KMS-11 (cell line): ENCODE results near the gene SLBP.
A peak's percentile ranks its signal among the peaks of the same experiment; 100 is the strongest.

Experiments
- H2AFZ ChIP-seq: fragments of 200-600 bp; sonication (generic); 2 replicates; pipeline ENCODE4 v1.6.1; 2016; ENCODE audit warnings: antibody characterized with exemption, mixed run types, low read depth
- H3K27ac ChIP-seq: fragments of 200-600 bp; sonication (generic); 2 replicates; pipeline ENCODE4 v1.6.1; 2016; ENCODE audit warnings: mild to moderate bottlenecking, mixed run types
- H3K27me3 ChIP-seq: fragments of 200-600 bp; sonication (generic); 2 replicates; pipeline ENCODE4 v1.6.1; 2017; ENCODE audit warnings: mild to moderate bottlenecking, low read depth, mixed run types, moderate library complexity; ENCODE audit not compliant: insufficient read depth
- H3K36me3 ChIP-seq: fragments of 200-600 bp; sonication (generic); 2 replicates; pipeline ENCODE4 v1.6.1; 2017; ENCODE audit warnings: mild to moderate bottlenecking, mixed run types; ENCODE audit not compliant: insufficient read depth
- H3K4me1 ChIP-seq: fragments of 200-600 bp; sonication (generic); 2 replicates; pipeline ENCODE4 v1.6.1; 2016; ENCODE audit warnings: mild to moderate bottlenecking, low read depth, mixed run types; ENCODE audit not compliant: poor library complexity, severe bottlenecking
- H3K4me2 ChIP-seq: fragments of 200-600 bp; sonication (generic); 2 replicates; pipeline ENCODE4 v1.7.0; 2016; ENCODE audit warnings: mild to moderate bottlenecking, mixed run types
- H3K4me3 ChIP-seq: fragments of 200-600 bp; sonication (generic); IDR thresholded peaks from 2 replicates; pipeline ENCODE4 v1.6.1; 2017; ENCODE audit warnings: low read depth, low read length, mixed read lengths; ENCODE audit not compliant: insufficient read depth
- H3K79me2 ChIP-seq: fragments of 200-600 bp; sonication (generic); 2 replicates; pipeline ENCODE4 v1.6.1; 2016; ENCODE audit warnings: low read depth, mixed run types; ENCODE audit not compliant: insufficient read depth
- H3K9ac ChIP-seq: fragments of 200-600 bp; sonication (generic); 2 replicates; pipeline ENCODE4 v1.6.1; 2016; ENCODE audit warnings: mild to moderate bottlenecking, mixed run types
- H4K20me1 ChIP-seq: fragments of 200-600 bp; sonication (generic); 2 replicates; pipeline ENCODE4 v1.6.1; 2016; ENCODE audit warnings: mild to moderate bottlenecking, mixed run types; ENCODE audit not compliant: insufficient read depth
- CTCF ChIP-seq: fragments of 200-600 bp; sonication (generic); conservative IDR thresholded peaks from 2 replicates; pipeline ENCODE4 v1.6.1; 2017; ENCODE audit warnings: low read depth, mild to moderate bottlenecking, antibody characterized with exemption, low read length, moderate library complexity, mixed read lengths

SLBP gene

GRCh38 chr4:1721666-1722550, 9.8 kb upstream of the SLBP start:
- Histone ChIP-seq H4K20me1 (no peaks in the 10 kb centered on the region), H3K79me2 (peaks cover 58% of the 10 kb centered on the region), H3K4me1 (peaks cover 25% of the 10 kb centered on the region), H2AFZ (no peak overlapping the region), H3K27ac (peak overlapping the region; percentile 18; the same call in 1 of the 2 replicates), H3K27me3 (no peaks in the 10 kb centered on the region), H3K36me3 (no peaks in the 10 kb centered on the region), H3K4me3 (peak overlapping the region; percentile 58), H3K9ac (peak overlapping the region; percentile 47; the same call in 1 of the 2 replicates), H3K4me2 (peak overlapping the region; percentile 51)
- no peak for TF ChIP-seq CTCF

GRCh38 chr4:1721003-1721665, 9.0 kb upstream of the SLBP start, which contains the start of the genes TACC3 and TMEM129:
TSS of gene TACC3 (plus strand) at chr4:1721521. CDS start at chr4:1723422, 1,901 bp downstream.
TSS of gene TMEM129 (minus strand) at chr4:1721323. CDS start at chr4:1720837, 486 bp downstream.
- no peaks in the 10 kb centered on the region for H3K27me3 ChIP-seq
- peaks cover 51% of the 10 kb centered on the region for H3K79me2 ChIP-seq
- H3K4me1 ChIP-seq = peaks cover 21% of the 10 kb centered on the region
- H3K4me3 ChIP-seq = peak within 1 kb of the TSS; percentile 58
- H4K20me1 ChIP-seq = no peaks in the 10 kb centered on the region
- TF ChIP-seq CTCF = no peak
- peak within 1 kb of the TSS; percentile 10; the same call in 1 of the 2 replicates for H2AFZ ChIP-seq
- peak within 1 kb of the TSS; percentile 63 for H3K9ac ChIP-seq
- H3K27ac ChIP-seq = peak within 1 kb of the TSS; percentile 54
- H3K4me2 ChIP-seq = peak within 1 kb of the TSS; percentile 68
- H3K36me3 ChIP-seq = no peaks in the 10 kb centered on the region

- Histone ChIP-seq H3K79me2 (peaks cover 49% of the 10 kb centered on the region), H3K36me3 (no peaks in the 10 kb centered on the region)
These were observed 8.3 kb upstream of the SLBP start for GRCh38 chr4:1720163-1720983.

More at GRCh38 chr4:1720163-1720983, 8.3 kb upstream of the SLBP start:
- Histone ChIP-seq H3K27me3 (no peaks in the 10 kb centered on the region), H4K20me1 (no peaks in the 10 kb centered on the region), H3K27ac (peak overlapping the region; percentile 54), H3K4me3 (no peak overlapping the region), H2AFZ (peak overlapping the region; percentile 10; the same call in 1 of the 2 replicates), H3K4me2 (peak overlapping the region; percentile 68), H3K9ac (peak overlapping the region; percentile 63), H3K4me1 (peaks cover 15% of the 10 kb centered on the region)
- TF ChIP-seq CTCF = no peak
